Measurements from ENCODE around the gene LRRC74A.

GRCh38 chr14:76874734-76875133, 48.5 kb downstream of the LRRC74A start:
- no peak for TF ChIP-seq YY1 (IDR thresholded peaks at IDR 0.05; ENCODE audit: insufficient read depth, insufficient read length)
- no peak for TF ChIP-seq ZNF274 (IDR thresholded peaks at IDR 0.05; ENCODE audit: low read depth, low read length)
- no peak for TF ChIP-seq SUZ12 (IDR thresholded peaks at IDR 0.05; ENCODE audit: extremely low read depth, insufficient read depth, insufficient read length)

Measured in NT2/D1 (cell line).